ENCODE measurements around the gene TCF19. TPM values are rescaled to one million over a fixed set of nuclear protein-coding genes. Genes with fewer than 3 reads are reported as not detected.
"Not testable (repeated sequence)": the region's sequence is repeated elsewhere in the genome, so short reads cannot be mapped to it uniquely, and the experiment has no call there.

Gene TCF19
- total RNA-seq, 4 donors from 2014 or later, result 14.8 to 24.3 (median 23.8) TPM

DNA sequence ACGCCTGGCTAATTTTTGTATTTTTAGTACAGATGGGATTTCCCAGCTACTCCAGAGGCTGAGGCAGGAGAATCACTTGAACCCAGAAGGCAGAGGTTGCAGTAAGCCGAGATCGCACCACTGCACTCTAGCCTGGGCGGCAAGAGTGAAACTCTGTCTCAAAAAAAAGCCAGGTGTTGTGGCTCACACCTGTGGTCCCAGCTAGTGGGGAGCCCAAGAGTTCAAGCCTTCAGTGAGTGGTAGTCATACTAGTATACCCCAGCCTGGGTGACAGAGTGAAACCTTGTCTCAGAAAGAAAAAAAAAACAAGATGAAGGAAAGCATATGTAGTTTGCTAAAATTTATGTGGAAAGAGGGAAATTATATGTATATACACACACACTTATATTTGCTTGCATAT is 32.1 kb downstream of the TCF19 start:
- TF ChIP-seq, protein P1, sequence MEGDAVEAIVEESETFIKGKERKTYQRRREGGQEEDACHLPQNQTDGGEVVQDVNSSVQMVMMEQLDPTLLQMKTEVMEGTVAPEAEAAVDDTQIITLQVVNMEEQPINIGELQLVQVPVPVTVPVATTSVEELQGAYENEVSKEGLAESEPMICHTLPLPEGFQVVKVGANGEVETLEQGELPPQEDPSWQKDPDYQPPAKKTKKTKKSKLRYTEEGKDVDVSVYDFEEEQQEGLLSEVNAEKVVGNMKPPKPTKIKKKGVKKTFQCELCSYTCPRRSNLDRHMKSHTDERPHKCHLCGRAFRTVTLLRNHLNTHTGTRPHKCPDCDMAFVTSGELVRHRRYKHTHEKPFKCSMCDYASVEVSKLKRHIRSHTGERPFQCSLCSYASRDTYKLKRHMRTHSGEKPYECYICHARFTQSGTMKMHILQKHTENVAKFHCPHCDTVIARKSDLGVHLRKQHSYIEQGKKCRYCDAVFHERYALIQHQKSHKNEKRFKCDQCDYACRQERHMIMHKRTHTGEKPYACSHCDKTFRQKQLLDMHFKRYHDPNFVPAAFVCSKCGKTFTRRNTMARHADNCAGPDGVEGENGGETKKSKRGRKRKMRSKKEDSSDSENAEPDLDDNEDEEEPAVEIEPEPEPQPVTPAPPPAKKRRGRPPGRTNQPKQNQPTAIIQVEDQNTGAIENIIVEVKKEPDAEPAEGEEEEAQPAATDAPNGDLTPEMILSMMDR (IDR thresholded peaks at IDR 0.05), result no peak
- TF ChIP-seq POLR2A (IDR thresholded peaks at IDR 0.05), result no peak
- TF ChIP-seq EP300 (IDR thresholded peaks at IDR 0.05), result no peak
- TF ChIP-seq POLR2AphosphoS5 (IDR thresholded peaks at IDR 0.05), result no peak
- H3K36me3 ChIP-seq, result no peaks in the 10 kb centered on the region
- DNase-seq (ENCODE audit: low spot score in 2 of 2), result no peak
- no peak overlapping the region for H3K27ac ChIP-seq
- H3K4me3 ChIP-seq, result no peak overlapping the region
- H3K27me3 ChIP-seq, result no peaks in the 10 kb centered on the region
- 68% methylated on average over 4 of the region's 4 CpGs for WGBS
- H3K4me1 ChIP-seq, result peaks cover 5% of the 10 kb centered on the region
- no peaks in the 10 kb centered on the region for H3K9me3 ChIP-seq

DNA sequence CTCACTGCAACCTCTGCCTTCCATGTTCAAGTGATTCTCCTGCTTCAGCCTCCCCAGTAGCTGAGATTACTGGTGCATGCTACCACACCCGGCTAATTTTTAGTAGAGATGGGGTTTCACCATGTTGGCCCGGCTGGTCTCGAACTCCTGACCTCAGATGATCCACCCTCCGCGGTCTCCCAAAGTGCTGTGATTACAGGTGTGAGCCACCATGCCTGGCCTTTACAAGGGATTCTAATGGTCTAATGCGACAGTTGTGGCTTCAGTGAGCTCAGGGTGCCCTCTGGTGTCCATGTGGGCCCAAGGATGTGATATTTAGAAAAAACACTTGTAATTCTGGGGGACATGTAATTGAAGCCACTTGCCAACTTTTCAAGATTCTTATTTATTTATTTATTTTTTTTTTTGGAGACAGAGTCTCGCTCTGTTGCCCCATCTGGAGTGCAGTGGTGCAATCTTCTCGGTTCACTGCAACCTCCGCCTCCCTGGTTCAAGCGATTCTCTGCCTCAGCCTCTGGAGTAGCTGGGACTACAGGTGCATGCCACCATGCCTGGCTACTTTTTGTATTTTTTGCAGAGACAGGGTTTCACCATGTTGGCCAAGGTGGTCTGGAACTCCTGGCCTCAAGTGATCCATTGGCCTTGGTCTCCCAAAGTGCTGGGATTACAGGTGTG is 34.2 kb downstream of the TCF19 start:
- not testable (repeated sequence) for H3K4me3 ChIP-seq; DNase-seq (ENCODE audit: low spot score in 2 of 2); H3K27ac ChIP-seq; H3K9me3 ChIP-seq; H3K36me3 ChIP-seq; H3K4me1 ChIP-seq; H3K27me3 ChIP-seq
- TF ChIP-seq, protein P1 (IDR thresholded peaks at IDR 0.05), result peak; percentile 40 to 56
- 64% methylated on average over 10 of the region's 10 CpGs for WGBS

DNA sequence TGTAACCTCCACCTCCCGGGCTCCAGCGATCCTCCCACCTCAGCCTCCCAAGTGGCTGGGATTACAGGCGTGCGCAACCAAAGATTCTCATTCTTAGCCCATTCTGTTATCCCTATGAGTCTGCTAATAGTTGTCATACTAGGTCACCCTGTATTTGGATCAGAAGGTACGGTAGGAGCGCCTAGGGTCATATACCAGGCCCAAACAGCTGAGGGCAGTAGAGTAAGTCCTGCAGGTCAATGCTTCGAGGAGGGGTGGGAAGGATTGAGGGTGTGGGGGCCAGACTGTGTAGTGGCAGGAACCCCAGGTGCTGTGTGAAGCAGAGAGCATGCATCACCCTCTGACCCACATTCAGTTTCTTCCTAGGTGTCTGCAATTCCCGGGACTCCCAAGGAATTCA is 34.8 kb downstream of the TCF19 start:
- DNase-seq (ENCODE audit: low spot score in 2 of 2), result no peak
- H3K9me3 ChIP-seq, result no peaks in the 10 kb centered on the region
- H3K4me1 ChIP-seq, result peaks cover 4% of the 10 kb centered on the region
- no peaks in the 10 kb centered on the region for H3K27me3 ChIP-seq
- TF ChIP-seq EP300 (IDR thresholded peaks at IDR 0.05), result no peak
- TF ChIP-seq, protein P1 (IDR thresholded peaks at IDR 0.05), result no peak
- no peak for TF ChIP-seq POLR2A (IDR thresholded peaks at IDR 0.05)
- TF ChIP-seq POLR2AphosphoS5 (IDR thresholded peaks at IDR 0.05), result no peak
- H3K27ac ChIP-seq, result no peak overlapping the region
- H3K36me3 ChIP-seq, result no peaks in the 10 kb centered on the region
- H3K4me3 ChIP-seq, result no peak overlapping the region
- WGBS, result 67% methylated on average over 8 of the region's 8 CpGs

DNA sequence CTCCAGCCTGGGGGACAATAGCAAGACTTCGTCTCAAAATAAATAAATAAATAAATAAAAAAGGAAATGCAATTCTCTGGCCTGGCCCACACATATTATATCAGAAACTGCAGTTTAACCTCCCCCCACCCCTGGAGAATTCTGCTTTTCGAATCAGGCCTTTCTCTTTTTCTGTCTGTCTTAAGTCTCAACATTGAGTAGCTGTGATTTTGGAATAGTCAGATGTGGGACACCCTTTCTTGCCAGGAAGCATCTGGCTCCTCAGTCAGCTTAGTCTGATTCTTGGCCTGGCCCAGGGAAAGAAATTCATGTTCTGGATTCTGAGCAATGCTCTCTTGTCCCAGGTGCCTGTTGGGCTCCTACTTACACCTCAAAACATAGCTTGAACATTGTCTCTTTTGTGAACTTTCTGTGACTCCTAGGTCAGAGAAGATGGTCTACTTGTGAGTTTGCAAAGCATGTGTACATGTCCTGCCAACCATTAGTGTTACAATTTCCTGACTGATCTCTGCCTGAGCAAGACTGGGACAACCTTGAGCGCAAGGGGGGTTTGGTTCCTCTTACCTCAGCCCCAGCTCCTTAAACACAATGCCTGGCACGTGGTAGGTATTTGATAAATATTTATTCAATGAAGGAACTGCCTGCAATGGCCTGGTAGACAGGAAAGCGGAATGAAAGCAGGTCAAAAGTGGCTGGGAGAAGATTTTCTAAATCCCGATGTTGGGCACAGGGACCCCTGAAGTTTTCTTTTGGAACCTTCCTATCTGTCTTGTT is 35.9 kb downstream of the TCF19 start:
- Histone ChIP-seq H3K27me3 (no peaks in the 10 kb centered on the region), H3K4me3 (no peak overlapping the region), H3K9me3 (no peaks in the 10 kb centered on the region), H3K36me3 (no peaks in the 10 kb centered on the region), H3K27ac (no peak overlapping the region), H3K4me1 (peaks cover 11% of the 10 kb centered on the region)
- no peak for DNase-seq (ENCODE audit: low spot score in 2 of 2)
- TF ChIP-seq EP300 (IDR thresholded peaks at IDR 0.05) (no peak), POLR2AphosphoS5 (IDR thresholded peaks at IDR 0.05) (no peak), POLR2A (IDR thresholded peaks at IDR 0.05) (no peak)
- TF ChIP-seq, protein P1 (IDR thresholded peaks at IDR 0.05), result no peak
- WGBS, result 79% methylated on average over 6 of the region's 6 CpGs

DNA sequence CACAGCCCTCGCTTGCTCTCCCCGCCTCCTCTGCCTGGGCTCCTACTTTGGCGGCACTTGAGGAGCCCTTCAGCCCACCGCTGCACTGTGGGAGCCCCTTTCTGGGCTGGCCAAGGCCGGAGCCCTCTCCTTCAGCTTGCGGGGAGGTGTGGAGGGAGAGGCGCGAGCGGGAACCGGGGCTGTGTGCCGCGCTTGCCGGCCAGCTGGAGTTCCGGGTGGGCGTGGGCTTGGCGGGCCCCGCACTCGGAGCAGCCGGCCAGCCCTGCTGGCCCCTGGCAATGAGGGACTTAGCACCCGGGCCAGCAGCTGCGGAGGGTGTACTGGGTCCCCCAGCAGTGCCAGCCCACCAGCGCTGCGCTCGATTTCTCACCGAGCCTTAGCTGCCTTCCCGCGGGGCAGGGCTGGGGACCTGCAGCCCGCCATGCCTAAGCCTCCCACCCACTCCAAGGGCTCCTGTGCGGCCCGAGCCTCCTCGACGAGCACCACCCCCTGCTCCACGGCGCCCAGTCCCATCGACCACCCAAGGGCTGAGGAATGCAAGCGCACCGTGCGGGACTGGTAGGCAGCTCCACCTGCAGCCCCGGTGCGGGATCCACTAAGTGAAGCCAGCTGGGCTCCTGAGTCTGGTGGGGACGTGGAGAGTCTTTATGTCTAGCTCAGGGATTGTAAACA is 37.1 kb downstream of the TCF19 start:
- H3K27me3 ChIP-seq; H3K36me3 ChIP-seq; H3K27ac ChIP-seq; H3K4me3 ChIP-seq; H3K9me3 ChIP-seq; DNase-seq (ENCODE audit: low spot score in 2 of 2): not testable (repeated sequence)
- WGBS, result 94% methylated on average over 25 of the region's 41 CpGs
- H3K4me1 ChIP-seq, result peaks cover 11% of the 10 kb centered on the region

DNA sequence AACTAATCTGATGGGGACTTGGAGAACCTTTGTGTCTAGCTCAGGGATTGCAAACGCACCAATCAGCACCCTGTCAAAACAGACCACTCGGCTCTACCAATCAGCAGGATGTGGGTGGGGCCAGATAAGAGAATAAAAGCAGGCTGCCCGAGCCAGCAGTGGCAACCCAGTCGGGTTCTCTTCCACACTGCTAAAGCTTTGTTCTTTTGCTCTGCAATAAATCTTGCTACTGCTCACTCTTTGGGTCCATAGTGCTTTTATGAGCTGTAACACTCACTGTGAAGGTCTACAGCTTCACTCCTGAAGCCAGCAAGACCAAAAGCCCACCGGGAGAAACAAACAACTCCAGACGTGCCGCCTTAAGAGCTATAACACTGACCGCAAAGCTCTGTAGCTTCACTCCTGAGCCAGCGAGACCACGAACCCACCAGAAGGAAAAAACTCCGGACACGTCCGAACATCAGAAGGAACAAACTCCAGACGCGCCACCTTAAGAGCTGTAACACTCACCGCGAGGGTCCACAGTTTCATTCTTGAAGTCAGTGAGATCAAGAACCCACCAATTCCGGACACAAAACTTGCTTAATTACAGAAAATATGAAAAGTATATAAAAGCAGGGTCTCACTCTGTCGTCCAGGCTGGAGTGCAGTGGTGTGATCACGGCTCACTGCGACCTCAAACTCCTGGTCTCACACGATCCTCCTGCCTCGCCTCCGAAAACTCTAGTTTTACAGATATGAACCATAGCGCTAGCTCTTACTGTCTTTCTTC is 38.0 kb downstream of the TCF19 start:
- H3K9me3 ChIP-seq; H3K27ac ChIP-seq; H3K36me3 ChIP-seq; H3K27me3 ChIP-seq; DNase-seq (ENCODE audit: low spot score in 2 of 2): not testable (repeated sequence)
- WGBS, result 71% methylated on average over 24 of the region's 25 CpGs
- peaks cover 11% of the 10 kb centered on the region for H3K4me1 ChIP-seq
- peak overlapping the region; percentile 72 for H3K4me3 ChIP-seq
